Naive thymus-derived CD4-positive, alpha-beta T cell (primary cell): Measurements from ENCODE around the gene NUDT14. TPM values are rescaled to one million over a fixed set of nuclear protein-coding genes. Genes with fewer than 3 reads are reported as not detected.

Source experiments
- ATAC-seq: fragments of 150-1000 bp; cut with Tn5 transposase; 2 replicates; pipeline ENCODE4 v1.10.0; 2021; ENCODE audit warnings: mild to moderate bottlenecking, moderate library complexity
- CTCF ChIA-PET: fragments of 350-600 bp; sonication (Branson Sonifier 250); formaldehyde crosslinking; loops from one replicate; lab custom pipeline; 2021; ENCODE audit warnings: antibody characterized with exemption; lab: Charles Lee
- POLR2A ChIA-PET: fragments of 350-600 bp; sonication (Branson Sonifier 250); formaldehyde crosslinking; loops from one replicate; lab custom pipeline; 2021; ENCODE audit warnings: antibody characterized with exemption, inconsistent platforms; lab: Charles Lee
- DNase-seq, 9 donors: peaks; one replicate each; pipeline versions ENCODE4 v3.0.0 to v3.0.0-alpha.2; 2020 to 2022; ENCODE audit warnings: mixed read lengths in 1 of 9
- H3K27ac ChIP-seq: one replicate; pipeline ENCODE4 v1.7.0; 2013; ENCODE audit warnings: mild to moderate bottlenecking, low read depth, low read length, moderate library complexity
- H3K27me3 ChIP-seq, 2 donors: one replicate each; pipeline ENCODE4 v1.7.0; 2013; ENCODE audit warnings: low read length in 2 of 2, mild to moderate bottlenecking in 2 of 2, moderate library complexity in 2 of 2; ENCODE audit not compliant: control insufficient read depth in 2 of 2, insufficient read depth in 2 of 2
- H3K36me3 ChIP-seq, 3 experiments: 1 replicate in 2 of 3; 2 replicates in 1 of 3; pipeline ENCODE4 v1.7.0; 2013; ENCODE audit warnings: low read length in 3 of 3, mild to moderate bottlenecking in 3 of 3, moderate library complexity in 1 of 3; ENCODE audit not compliant: insufficient read depth in 3 of 3, control insufficient read depth in 2 of 3
- H3K4me1 ChIP-seq, 2 donors: one replicate each; pipeline ENCODE4 v1.7.0; 2013; ENCODE audit warnings: low read length in 2 of 2, mild to moderate bottlenecking in 2 of 2, moderate library complexity in 1 of 2; ENCODE audit not compliant: control insufficient read depth in 2 of 2, insufficient read depth in 2 of 2
- H3K4me3 ChIP-seq: 2 replicates; pipeline ENCODE4 v1.7.0; 2013; ENCODE audit warnings: mild to moderate bottlenecking, low read length
- H3K9me3 ChIP-seq, 3 experiments: 1 replicate in 2 of 3; 2 replicates in 1 of 3; pipeline ENCODE4 v1.7.0; 2013; ENCODE audit warnings: low read length in 3 of 3; ENCODE audit not compliant: control insufficient read depth in 2 of 3
- H3K27ac Mint-ChIP-seq, 9 donors: one replicate each; pipeline ENCODE4 v1.8.0; 2020 to 2022; ENCODE audit warnings: mixed read lengths in 9 of 9, mild to moderate bottlenecking in 8 of 9, moderate library complexity in 5 of 9, inconsistent platforms in 2 of 9
- H3K27me3 Mint-ChIP-seq, 5 donors: one replicate each; pipeline ENCODE4 v1.8.0; 2021 to 2022; ENCODE audit warnings: mixed read lengths in 5 of 5, mild to moderate bottlenecking in 1 of 5
- H3K36me3 Mint-ChIP-seq, 5 donors: one replicate each; pipeline ENCODE4 v1.8.0; 2020 to 2022; ENCODE audit warnings: mixed read lengths in 5 of 5, mild to moderate bottlenecking in 3 of 5, inconsistent platforms in 1 of 5
- H3K4me1 Mint-ChIP-seq, 7 donors: one replicate each; pipeline ENCODE4 v1.8.0; 2020 to 2022; ENCODE audit warnings: mixed read lengths in 7 of 7, mild to moderate bottlenecking in 3 of 7, inconsistent platforms in 1 of 7
- H3K4me3 Mint-ChIP-seq, 10 donors: one replicate each; pipeline ENCODE4 v1.8.0; 2020 to 2022; ENCODE audit warnings: mild to moderate bottlenecking in 10 of 10, mixed read lengths in 10 of 10, moderate library complexity in 6 of 10, inconsistent platforms in 2 of 10
- H3K9me3 Mint-ChIP-seq, 11 donors: one replicate each; pipeline ENCODE4 v1.8.0; 2020 to 2022; ENCODE audit warnings: mixed read lengths in 11 of 11, mild to moderate bottlenecking in 4 of 11, inconsistent platforms in 1 of 11, moderate library complexity in 1 of 11
- intact Hi-C, 2 donors: fragments of 100-400 bp; cut with micrococcal nuclease; formaldehyde crosslinking; loops; one replicate each; pipeline ENCODE4 v1.15.1; 2023
- polyA plus RNA-seq, 2 donors: library from polyadenylated mRNA; unstranded; fragments of 300-500 nt; fragmentation: Illumina TruSeq; gene quantifications; one replicate each; pipeline ENCODE4 v1.2.3, GENCODE V29; 2021
- total RNA-seq, 6 experiments: library from RNA in 5 of 6; stranded (reverse) in 5 of 6; gene quantifications; 1 replicate in 5 of 6; 2 replicates in 1 of 6; pipeline ENCODE4 v1.2.3 and lab custom pipeline; 2021 to 2026

Gene NUDT14
- total and polyA plus RNA-seq, 7 experiments from 2014 or later, result 17.3 to 29.6 (median 20.1) TPM

DNA sequence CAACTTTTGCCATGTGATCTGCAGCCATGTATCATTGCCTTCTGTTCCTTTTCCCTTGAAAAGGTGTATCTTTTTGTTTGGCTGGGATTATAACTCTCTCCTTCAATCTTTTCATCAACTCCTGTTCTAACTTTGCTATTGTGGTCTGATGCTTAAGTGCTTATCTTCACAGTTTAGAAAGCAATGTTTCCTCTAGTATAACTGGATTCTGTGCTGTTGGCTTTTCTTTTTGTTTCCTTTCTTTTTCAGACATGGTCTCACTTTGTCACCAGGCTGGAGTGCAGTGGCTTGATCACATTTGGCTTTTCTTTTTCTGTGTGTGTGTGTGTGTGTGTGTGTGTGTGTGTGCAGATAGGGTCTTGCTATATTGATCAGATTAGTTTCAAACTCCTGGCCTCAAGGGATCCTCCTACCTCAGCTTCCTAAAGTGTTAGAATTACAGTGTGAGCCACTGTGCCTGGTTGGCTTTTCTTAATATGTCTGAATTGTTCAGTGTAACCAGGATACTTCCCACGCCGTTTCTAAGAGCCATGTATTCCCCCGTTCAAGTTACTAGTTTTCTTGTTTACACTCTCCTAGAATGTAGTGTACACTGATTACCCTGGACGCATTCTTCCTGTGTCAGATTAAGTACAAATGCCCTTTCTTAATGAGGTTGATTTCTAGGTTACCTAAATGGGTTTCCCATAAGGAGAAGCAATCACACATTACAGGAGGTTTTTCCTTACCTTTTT is 48.0 kb downstream of the NUDT14 start:
- Histone ChIP-seq H3K9me3 (peaks cover 0 to 5% (median 0%) of the 10 kb centered on the region in 3 experiments), H3K4me3 (no peak overlapping the region), H3K27me3 (no peaks in the 10 kb centered on the region), H3K4me1 (no peaks in the 10 kb centered on the region), H3K27ac (no peak overlapping the region), H3K36me3 (no peaks in the 10 kb centered on the region)
- Mint-ChIP-seq H3K36me3 (peaks cover 0 to 14% (median 0%) of the 10 kb centered on the region in 5 donors), H3K27ac (no peak overlapping the region), H3K9me3 (peaks cover 0 to 50% (median 14%) of the 10 kb centered on the region in 11 donors), H3K4me1 (no peaks in the 10 kb centered on the region), H3K4me3 (no peak overlapping the region), H3K27me3 (peaks cover 0 to 15% (median 11%) of the 10 kb centered on the region in 5 donors)
- ATAC-seq, result no peak
- intact Hi-C loops, result no loop called here
- no peak for DNase-seq
- ChIA-PET CTCF (no interaction called here), POLR2A (no interaction called here)

DNA sequence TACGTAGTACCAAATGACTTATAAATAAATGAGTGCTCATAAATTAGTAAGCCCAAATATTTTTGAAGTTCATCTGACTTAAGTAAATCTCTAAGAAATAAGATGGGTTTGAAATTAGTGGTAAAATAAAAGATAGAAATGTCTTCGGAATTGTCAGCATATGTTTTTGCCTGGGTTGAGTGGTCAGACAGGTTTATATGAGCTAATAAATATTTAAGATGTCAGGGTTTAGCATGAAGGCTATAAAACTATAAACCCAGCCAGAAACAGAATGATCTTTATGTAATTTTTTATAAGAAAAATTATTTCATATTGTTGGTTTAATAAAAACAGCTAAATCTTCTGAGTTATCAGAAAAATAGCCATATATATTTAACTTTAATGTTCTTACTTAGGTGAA is 49.9 kb downstream of the NUDT14 start:
- H3K36me3 Mint-ChIP-seq, result peaks cover 0 to 14% (median 0%) of the 10 kb centered on the region in 5 donors
- H3K9me3 Mint-ChIP-seq, result peaks cover 0 to 50% (median 15%) of the 10 kb centered on the region in 11 donors
- H3K9me3 ChIP-seq, result peaks cover 0 to 5% (median 0%) of the 10 kb centered on the region in 3 experiments
- peaks cover 0 to 25% (median 11%) of the 10 kb centered on the region in 5 donors for H3K27me3 Mint-ChIP-seq
- no peaks in the 10 kb centered on the region for H3K36me3 ChIP-seq
- intact Hi-C loops, result no loop called here
- H3K27ac ChIP-seq, result no peak overlapping the region
- ChIA-PET POLR2A (no interaction called here), CTCF (interaction anchor here (0.6 kb wide), 1 partner anchor 33 kb away, joined by 3 read pairs; no protein-coding TSS in a partner anchor)
- no peak overlapping the region for H3K4me3 ChIP-seq
- ATAC-seq (no peak), DNase-seq (no peak)
- H3K27ac Mint-ChIP-seq, result no peak overlapping the region
- H3K4me1 Mint-ChIP-seq, result no peaks in the 10 kb centered on the region
- H3K27me3 ChIP-seq, result no peaks in the 10 kb centered on the region
- no peaks in the 10 kb centered on the region for H3K4me1 ChIP-seq
- H3K4me3 Mint-ChIP-seq, result no peak overlapping the region

DNA sequence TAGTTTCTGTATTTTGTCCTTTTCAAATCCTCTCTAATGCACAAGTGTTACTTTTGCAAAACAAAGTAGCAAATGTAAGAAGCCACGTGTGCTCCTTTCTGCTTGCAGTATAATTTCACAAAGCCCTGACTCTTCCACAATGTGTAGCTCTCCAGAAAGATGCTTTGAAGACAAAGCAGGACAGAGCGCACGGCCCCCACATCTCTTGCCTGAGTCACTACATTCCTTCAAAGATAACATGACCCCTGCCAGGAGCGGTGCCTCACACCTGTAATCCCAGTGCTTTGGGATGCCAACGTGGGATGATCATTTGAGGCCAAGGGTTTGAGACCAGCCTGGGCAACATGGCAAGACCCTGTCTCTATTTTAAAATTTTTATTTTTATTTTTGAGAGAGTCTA is 53.1 kb downstream of the NUDT14 start:
- H3K4me3 Mint-ChIP-seq, result no peak overlapping the region
- peaks cover 4 to 13% (median 5%) of the 10 kb centered on the region in 7 donors for H3K4me1 Mint-ChIP-seq
- intact Hi-C loops, result no loop called here
- no peaks in the 10 kb centered on the region for H3K27me3 ChIP-seq
- no peak overlapping the region for H3K27ac ChIP-seq
- H3K9me3 ChIP-seq, result peaks cover 0 to 4% (median 0%) of the 10 kb centered on the region in 3 experiments
- peaks cover 0 to 32% (median 10%) of the 10 kb centered on the region in 11 donors for H3K9me3 Mint-ChIP-seq
- ATAC-seq, result no peak
- H3K4me3 ChIP-seq, result no peak overlapping the region
- POLR2A ChIA-PET, result no interaction called here
- H3K36me3 ChIP-seq, result no peaks in the 10 kb centered on the region
- H3K27ac Mint-ChIP-seq, result no peak overlapping the region
- CTCF ChIA-PET, result interaction anchor here (0.7 kb wide), 1 partner anchor 55 kb away, joined by 3 read pairs; no protein-coding TSS in a partner anchor
- peaks cover 5 to 22% (median 11%) of the 10 kb centered on the region in 5 donors for H3K27me3 Mint-ChIP-seq
- H3K4me1 ChIP-seq, result peaks cover 0 to 6% of the 10 kb centered on the region in 2 donors
- no peak for DNase-seq
- peaks cover 0 to 9% (median 0%) of the 10 kb centered on the region in 5 donors for H3K36me3 Mint-ChIP-seq

DNA sequence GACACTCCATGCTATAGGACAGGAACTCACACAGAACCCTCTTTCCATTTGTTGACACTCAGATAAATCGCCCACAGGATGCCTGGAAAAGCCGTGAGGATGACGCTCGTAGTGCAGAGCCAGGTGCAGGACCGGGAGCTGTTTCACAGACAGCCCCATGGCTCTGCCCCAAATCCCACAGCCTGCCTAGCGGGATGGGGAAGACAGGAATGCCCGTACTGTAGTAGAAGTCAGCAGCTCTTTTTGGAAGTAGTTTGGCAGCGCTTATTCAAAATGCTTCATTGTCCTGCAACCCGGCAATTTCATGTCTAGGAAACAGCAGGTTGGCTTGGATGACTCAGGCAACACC is 54.2 kb downstream of the NUDT14 start:
- ChIA-PET CTCF (no interaction called here), POLR2A (no interaction called here)
- Mint-ChIP-seq H3K9me3 (peaks cover 3 to 32% (median 11%) of the 10 kb centered on the region in 11 donors), H3K4me3 (no peak overlapping the region), H3K4me1 (peaks cover 4 to 13% (median 5%) of the 10 kb centered on the region in 7 donors), H3K27me3 (peaks cover 5 to 22% (median 19%) of the 10 kb centered on the region in 5 donors), H3K27ac (no peak overlapping the region), H3K36me3 (peaks cover 0 to 10% (median 3%) of the 10 kb centered on the region in 5 donors)
- Histone ChIP-seq H3K27me3 (peaks cover 0 to 2% of the 10 kb centered on the region in 2 donors), H3K9me3 (peaks cover 0 to 3% (median 0%) of the 10 kb centered on the region in 3 experiments), H3K27ac (no peak overlapping the region), H3K36me3 (no peaks in the 10 kb centered on the region), H3K4me3 (no peak overlapping the region), H3K4me1 (peaks cover 0 to 6% of the 10 kb centered on the region in 2 donors)
- DNase-seq (no peak), ATAC-seq (no peak)
- intact Hi-C loops, result no loop called here

DNA sequence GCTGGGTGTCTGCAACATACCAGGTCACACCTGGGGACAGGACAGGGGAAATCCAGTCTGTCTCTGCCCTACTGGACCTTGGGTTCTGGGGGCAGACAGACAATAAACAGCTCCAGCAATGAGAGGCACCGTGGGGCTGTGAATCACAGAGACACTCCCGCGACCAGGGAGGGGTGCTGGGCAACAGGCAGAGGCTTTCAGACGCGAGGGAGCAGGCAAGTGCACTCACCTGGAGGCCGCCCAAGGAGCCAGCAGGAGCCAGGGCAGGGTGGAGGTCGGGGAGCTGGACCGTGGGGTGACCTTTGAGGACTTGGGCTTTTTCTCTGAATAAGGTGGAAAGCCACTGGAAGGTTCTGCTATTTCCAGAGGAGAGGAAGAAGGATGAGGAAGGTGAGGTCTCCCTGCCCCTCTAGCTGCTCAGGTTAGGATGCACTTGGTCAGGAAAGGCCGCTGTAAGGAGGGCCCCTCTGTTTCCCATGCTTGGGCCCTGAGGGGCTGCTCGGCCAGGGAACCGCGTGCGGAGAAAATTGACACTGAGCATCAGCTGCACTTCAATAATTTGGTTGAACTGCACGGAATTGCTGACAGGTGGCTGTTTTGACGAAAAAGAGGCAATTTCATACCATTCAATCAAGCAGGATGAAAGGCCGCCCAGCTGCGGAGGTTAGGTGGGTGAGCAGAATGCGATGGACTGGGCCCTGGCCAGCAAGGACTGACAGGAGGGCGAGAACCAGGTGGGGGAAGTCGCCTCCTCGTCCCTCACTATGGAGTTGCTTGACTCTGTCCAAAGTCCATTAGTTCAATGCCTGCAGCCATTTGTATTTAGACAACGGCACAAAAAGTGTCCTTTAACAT is 54.8 kb downstream of the NUDT14 start:
- H3K4me1 Mint-ChIP-seq, result peaks cover 4 to 13% (median 5%) of the 10 kb centered on the region in 7 donors
- H3K27ac Mint-ChIP-seq, result no peak overlapping the region
- no peak for DNase-seq
- intact Hi-C loops, result no loop called here
- POLR2A ChIA-PET, result no interaction called here
- CTCF ChIA-PET, result no interaction called here
- Histone ChIP-seq H3K4me1 (peaks cover 0 to 6% of the 10 kb centered on the region in 2 donors), H3K27me3 (peaks cover 0 to 2% of the 10 kb centered on the region in 2 donors), H3K4me3 (no peak overlapping the region), H3K9me3 (peaks cover 0 to 9% (median 6%) of the 10 kb centered on the region in 3 experiments), H3K36me3 (no peaks in the 10 kb centered on the region), H3K27ac (no peak overlapping the region)
- peaks cover 7 to 37% (median 14%) of the 10 kb centered on the region in 11 donors for H3K9me3 Mint-ChIP-seq
- H3K4me3 Mint-ChIP-seq, result no peak overlapping the region
- H3K27me3 Mint-ChIP-seq, result peaks cover 6 to 22% (median 20%) of the 10 kb centered on the region in 5 donors
- peaks cover 0 to 12% (median 3%) of the 10 kb centered on the region in 5 donors for H3K36me3 Mint-ChIP-seq
- ATAC-seq, result no peak

DNA sequence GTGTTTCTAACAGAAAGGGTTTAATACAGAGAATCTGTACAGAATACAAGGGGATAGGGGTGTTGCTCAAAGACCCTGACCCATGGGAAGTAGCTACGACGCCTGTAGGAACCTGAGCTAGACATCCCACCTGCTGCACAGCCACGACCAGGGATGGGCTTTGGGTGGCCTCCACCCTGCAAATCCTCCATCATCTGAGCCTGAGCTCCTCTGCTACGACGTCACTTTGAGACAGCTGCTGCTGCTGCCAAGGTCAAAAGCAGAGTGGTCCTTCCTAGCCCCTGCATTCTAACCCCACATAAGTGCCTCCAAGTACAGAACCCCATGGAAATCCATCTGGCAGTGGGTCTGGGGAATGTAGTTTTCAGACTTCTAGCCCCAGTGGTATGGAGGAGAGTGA is 56.3 kb downstream of the NUDT14 start:
- POLR2A ChIA-PET, result no interaction called here
- Histone ChIP-seq H3K4me1 (peaks cover 0 to 6% of the 10 kb centered on the region in 2 donors), H3K4me3 (no peak overlapping the region), H3K27ac (no peak overlapping the region), H3K9me3 (peaks cover 0 to 15% (median 8%) of the 10 kb centered on the region in 3 experiments), H3K27me3 (peaks cover 0 to 2% of the 10 kb centered on the region in 2 donors), H3K36me3 (no peaks in the 10 kb centered on the region)
- peak overlapping the region in 4 of 10 donors; percentile 22 to 52 (median 43) for H3K4me3 Mint-ChIP-seq
- no peak overlapping the region for H3K27ac Mint-ChIP-seq
- no peak for DNase-seq
- CTCF ChIA-PET, result no interaction called here
- H3K4me1 Mint-ChIP-seq, result peaks cover 4 to 13% (median 5%) of the 10 kb centered on the region in 7 donors
- no peak for ATAC-seq
- intact Hi-C loops, result no loop called here
- H3K36me3 Mint-ChIP-seq, result peaks cover 0 to 15% (median 3%) of the 10 kb centered on the region in 5 donors
- peaks cover 12 to 33% (median 18%) of the 10 kb centered on the region in 11 donors for H3K9me3 Mint-ChIP-seq
- peaks cover 13 to 34% (median 20%) of the 10 kb centered on the region in 5 donors for H3K27me3 Mint-ChIP-seq
